HepG2 (cell line): Measurements from ENCODE around the gene CERS6. TPM values are rescaled to one million over a fixed set of nuclear protein-coding genes. Genes with fewer than 3 reads are reported as not detected.

Experiments used
- ATAC-seq: fragments of 200-7000 bp; cut with Tn5 transposase; 3 replicates; pipeline ENCODE4 v1.9.1; 2020; ENCODE audit warnings: mild to moderate bottlenecking, moderate library complexity
- BruUV-seq: library from RNA; stranded (reverse); fragments of 400-500 nt; replicated peaks from 2 replicates; lab custom pipeline; 2021; lab: Mats Ljungman, UMichigan
- CTCF ChIA-PET: fragments of 300-600 bp; formaldehyde crosslinking; extraction: SDS; loops from one replicate; lab custom pipeline; 2021; ENCODE audit warnings: low total read pairs, inconsistent platforms, low intra/inter-chr PET ratio; lab: Yijun Ruan, JAX
- POLR2A ChIA-PET: fragments of 350-600 bp; sonication (Branson Sonifier 250); formaldehyde crosslinking; loops from one replicate; lab custom pipeline; 2020; ENCODE audit warnings: antibody characterized with exemption, inconsistent platforms; lab: Yijun Ruan, JAX
- DNase-seq: peaks from one replicate; pipeline ENCODE4 v3.0.0-alpha.2; 2015; ENCODE audit warnings: low spot score
- FAIRE-seq: peaks from 3 replicates; lab custom pipeline; 2011; peaks lifted over from hg19 to GRCh38; lab: Jason Lieb, UNC
- H2AFZ ChIP-seq: one replicate; pipeline ENCODE4 v1.6.1; 2011; ENCODE audit warnings: low read length, inconsistent platforms
- H3K27ac ChIP-seq: fragments of 300-600 bp; 3 replicates; pipeline ENCODE4 v1.8.0; 2011; ENCODE audit warnings: mixed run types, mild to moderate bottlenecking, mixed read lengths, low read length, inconsistent platforms; ENCODE audit not compliant: insufficient read depth; ENCODE audit errors: extremely low read length
- H3K27me3 ChIP-seq, 2 experiments: fragments of 200-600 bp in 1 of 2; 2 replicates in 1 of 2; 3 replicates in 1 of 2; pipeline versions ENCODE4 v1.6.0 to v1.8.0; 2011; ENCODE audit warnings: low read length in 2 of 2, mild to moderate bottlenecking in 2 of 2, moderate library complexity in 2 of 2, inconsistent platforms in 1 of 2; ENCODE audit not compliant: insufficient read depth in 2 of 2, control insufficient read depth in 1 of 2
- H3K36me3 ChIP-seq, 2 experiments: fragments of 200-600 bp in 1 of 2; replicated peaks in 1 of 2; 2 replicates in 1 of 2; 3 replicates in 1 of 2; pipeline versions ENCODE4 v1.5.1 to v1.8.0; 2011; ENCODE audit warnings: low read length in 2 of 2, inconsistent platforms in 1 of 2; ENCODE audit not compliant: insufficient read depth in 2 of 2, control insufficient read depth in 1 of 2
- H3K4me1 ChIP-seq: 2 replicates; pipeline ENCODE4 v1.5.1; 2012; ENCODE audit warnings: low read length, inconsistent platforms; ENCODE audit not compliant: insufficient read depth
- H3K4me2 ChIP-seq: 2 replicates; pipeline ENCODE4 v1.6.0; 2011; ENCODE audit warnings: low read depth, low read length, inconsistent platforms
- H3K4me3 ChIP-seq, 3 experiments: fragments of 200-600 bp in 1 of 3; sonication (generic), shearing (Covaris generic) in 1 of 3; replicated peaks in 1 of 3; 2 replicates each; pipeline ENCODE4 v1.5.1; 2011 to 2016; ENCODE audit warnings: low read length in 3 of 3, inconsistent platforms in 2 of 3, low read depth in 2 of 3, mild to moderate bottlenecking in 2 of 3, control low read depth in 1 of 3, mixed read lengths in 1 of 3; ENCODE audit not compliant: insufficient read depth in 1 of 3
- H3K79me2 ChIP-seq: one replicate; pipeline ENCODE4 v1.6.1; 2011; ENCODE audit warnings: low read length, inconsistent platforms; ENCODE audit not compliant: insufficient read depth
- H3K9ac ChIP-seq: 2 replicates; pipeline ENCODE4 v1.6.0; 2011; ENCODE audit warnings: mild to moderate bottlenecking, low read depth, low read length, inconsistent platforms; ENCODE audit not compliant: insufficient read depth
- H3K9me3 ChIP-seq: 2 replicates; pipeline ENCODE4 v1.5.1; 2012; ENCODE audit warnings: mild to moderate bottlenecking, low read length
- H4K20me1 ChIP-seq: 2 replicates; pipeline ENCODE4 v1.6.0; 2011; ENCODE audit warnings: inconsistent platforms, mild to moderate bottlenecking, low read length, moderate library complexity; ENCODE audit not compliant: insufficient read depth
- AHR ChIP-seq: IDR thresholded peaks from 2 replicates; pipeline ENCODE4 v1.6.1; 2018; ENCODE audit warnings: missing genetic modification reagents, missing compliant biosample characterization
- ARNT2 ChIP-seq: sonication (generic); formaldehyde crosslinking; IDR thresholded peaks from 2 replicates; pipeline ENCODE4 v1.8.0; 2022; ENCODE audit warnings: mild to moderate bottlenecking, low read depth, missing genetic modification reagents, moderate library complexity
- CBX2 ChIP-seq, 2 experiments: fragments of 200-600 bp in 1 of 2; sonication (generic); formaldehyde crosslinking in 1 of 2; IDR thresholded peaks; 2 replicates each; pipeline versions ENCODE4 v1.7.0 to v1.8.1; 2018 to 2022; ENCODE audit warnings: low read depth in 2 of 2, low read length in 1 of 2, mild to moderate bottlenecking in 1 of 2, missing genetic modification reagents in 1 of 2
- CENPX ChIP-seq: sonication (generic); formaldehyde crosslinking; IDR thresholded peaks from 2 replicates; pipeline ENCODE4 v1.9.0; 2021; ENCODE audit warnings: mild to moderate bottlenecking, missing genetic modification reagents, moderate library complexity
- FOXM1 ChIP-seq: sonication (generic); formaldehyde crosslinking; IDR thresholded peaks from 2 replicates; pipeline ENCODE4 v1.5.0; 2020; ENCODE audit warnings: missing genetic modification reagents
- RBAK ChIP-seq: sonication (generic); formaldehyde crosslinking; IDR thresholded peaks from 2 replicates; pipeline ENCODE4 v1.5.1; 2020; ENCODE audit warnings: mild to moderate bottlenecking, missing genetic modification reagents
- REPIN1 ChIP-seq: sonication (generic); formaldehyde crosslinking; IDR thresholded peaks from 2 replicates; pipeline ENCODE4 v1.8.0; 2022; ENCODE audit warnings: missing genetic modification reagents, low read depth, mild to moderate bottlenecking, borderline replicate concordance
- SCMH1 ChIP-seq: sonication (generic); formaldehyde crosslinking; IDR thresholded peaks from 2 replicates; pipeline ENCODE4 v1.9.0; 2021; ENCODE audit warnings: missing genetic modification reagents, mild to moderate bottlenecking, borderline replicate concordance
- SMC3 ChIP-seq: IDR thresholded peaks from 2 replicates; pipeline ENCODE4 v1.6.1; 2011; ENCODE audit warnings: low read length, improper control_type of control experiment
- ZNF274 ChIP-seq: sonication (generic); formaldehyde crosslinking; IDR thresholded peaks from 2 replicates; pipeline ENCODE4 v1.5.1; 2020; ENCODE audit warnings: mild to moderate bottlenecking, missing genetic modification reagents
- ZNF546 ChIP-seq: sonication (generic); formaldehyde crosslinking; conservative IDR thresholded peaks from 2 replicates; pipeline ENCODE4 v1.8.1; 2023; ENCODE audit warnings: mild to moderate bottlenecking, missing genetic modification reagents
- WGBS: methylation state at CpG from one replicate; pipeline ENCODE4 v1.1.6; 2017; ENCODE audit warnings: low lambda C conversion rate; 5-methylcytosine and 5-hydroxymethylcytosine counted together
- in situ Hi-C: cut with HindIII; loops from 2 replicates; pipeline ENCODE4 v1.10.0; 2017; ENCODE audit warnings: low pct_unique_long_range_greater_than_20kb; ENCODE audit not compliant: extremely low pct_ligation_motif_present
- intact Hi-C: fragments of 100-400 bp; cut with micrococcal nuclease; formaldehyde crosslinking; loops from one replicate; pipeline ENCODE4 v1.10.0; 2022; ENCODE audit not compliant: unreplicated experiment
- polyA plus RNA-seq, 8 experiments: library from polyadenylated mRNA; depleted of rRNA in 3 of 8; stranded (reverse) in 7 of 8; unstranded in 1 of 8; fragments of >200 nt; fragmentation: Illumina TruSeq in 4 of 8; extraction: Trizol in 4 of 8; gene quantifications; 2 replicates each; pipeline versions ENCODE4 v1.2.1 to v1.2.3, GENCODE V29; 2011 to 2016; ENCODE audit warnings: low read depth in 4 of 8, missing spikeins in 1 of 8, mixed read lengths in 1 of 8; ENCODE audit not compliant: insufficient read depth in 1 of 8
- total RNA-seq, 5 experiments: library from RNA; depleted of rRNA; stranded (reverse); fragments of >200 nt; fragmentation: Illumina TruSeq; extraction: Trizol; gene quantifications; 2 replicates each; pipeline ENCODE4 v1.2.3, GENCODE V29; 2016; ENCODE audit warnings: low read depth in 1 of 5
- TF ChIP-seq, protein P1 (sequence below): sonication (generic); formaldehyde crosslinking; IDR thresholded peaks from 2 replicates; pipeline ENCODE4 v1.5.0; 2020; ENCODE audit warnings: missing genetic modification reagents
- TF ChIP-seq, protein P2 (sequence below): sonication (generic); formaldehyde crosslinking; IDR thresholded peaks from 2 replicates; pipeline ENCODE4 v1.5.0; 2020; ENCODE audit warnings: missing genetic modification reagents
- TF ChIP-seq, protein P3 (sequence below): sonication (generic); formaldehyde crosslinking; conservative IDR thresholded peaks from 2 replicates; pipeline ENCODE4 v1.4.0; 2020; ENCODE audit warnings: missing genetic modification reagents
- TF ChIP-seq, protein P4 (sequence below): IDR thresholded peaks from 2 replicates; pipeline ENCODE4 v1.6.1; 2016; ENCODE audit warnings: low read depth, control low read depth
- TF ChIP-seq, protein P5 (sequence below): sonication (generic); formaldehyde crosslinking; IDR thresholded peaks from 2 replicates; pipeline ENCODE4 v1.5.0; 2020; ENCODE audit warnings: missing genetic modification reagents, mild to moderate bottlenecking, borderline replicate concordance

CERS6 gene
- total and polyA plus RNA-seq, 2 of the 13 experiments (the other 11 are each of a cell fraction or from before 2014, with no cell fraction given) = 10.1 to 20.3 TPM

DNA sequence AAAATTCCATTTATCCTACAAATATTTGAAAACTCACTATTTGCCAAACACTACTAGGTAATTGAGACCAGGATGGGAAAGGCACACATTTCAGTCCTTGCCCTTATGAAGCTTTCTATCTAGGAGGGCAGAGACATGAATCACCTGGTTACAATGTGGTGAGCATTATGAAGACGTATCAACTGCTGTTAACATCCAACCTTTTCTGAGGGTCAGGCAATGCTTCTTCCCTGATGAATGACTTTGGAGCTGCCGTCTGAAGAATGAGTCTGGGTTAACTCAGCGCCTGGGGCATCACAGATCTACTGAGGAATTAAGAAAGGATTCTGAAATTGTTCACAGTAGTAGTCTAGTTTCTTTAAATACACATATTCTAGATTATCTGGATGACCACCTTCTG, 284.3 kb downstream of the CERS6 start (continued):
- TF ChIP-seq, protein P1, sequence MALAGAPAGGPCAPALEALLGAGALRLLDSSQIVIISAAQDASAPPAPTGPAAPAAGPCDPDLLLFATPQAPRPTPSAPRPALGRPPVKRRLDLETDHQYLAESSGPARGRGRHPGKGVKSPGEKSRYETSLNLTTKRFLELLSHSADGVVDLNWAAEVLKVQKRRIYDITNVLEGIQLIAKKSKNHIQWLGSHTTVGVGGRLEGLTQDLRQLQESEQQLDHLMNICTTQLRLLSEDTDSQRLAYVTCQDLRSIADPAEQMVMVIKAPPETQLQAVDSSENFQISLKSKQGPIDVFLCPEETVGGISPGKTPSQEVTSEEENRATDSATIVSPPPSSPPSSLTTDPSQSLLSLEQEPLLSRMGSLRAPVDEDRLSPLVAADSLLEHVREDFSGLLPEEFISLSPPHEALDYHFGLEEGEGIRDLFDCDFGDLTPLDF (CRISPR knock-in tag) = no peak
- no peak for TF ChIP-seq SCMH1 (CRISPR knock-in tag)
- TF ChIP-seq SMC3 = no peak
- TF ChIP-seq FOXM1 (CRISPR knock-in tag) = no peak
- no peak for TF ChIP-seq ZNF274 (CRISPR knock-in tag)

DNA sequence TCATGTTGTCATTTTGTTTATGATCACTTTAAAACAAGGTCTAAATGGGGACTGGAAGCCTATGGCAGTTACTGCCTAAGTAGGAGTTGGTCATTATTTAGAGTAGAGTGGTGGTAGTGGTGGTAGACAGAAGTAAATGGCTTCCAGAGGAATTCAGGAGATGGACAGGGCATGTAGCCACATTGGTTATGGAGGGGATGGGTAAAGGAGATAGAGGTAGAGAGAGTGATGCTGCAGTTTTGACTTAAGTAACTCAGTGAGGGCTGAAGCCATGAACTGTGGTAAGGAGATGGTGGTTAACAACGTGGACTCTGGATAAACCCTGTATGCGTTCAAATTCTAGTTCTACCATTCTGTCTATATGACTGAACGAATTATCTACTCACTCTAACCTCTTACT, 284.7 kb downstream of the CERS6 start:
- Histone ChIP-seq H3K27ac (no peak overlapping the region), H3K4me1 (no peaks in the 10 kb centered on the region), H3K27me3 (no peaks in the 10 kb centered on the region), H3K36me3 (no peaks in the 10 kb centered on the region), H3K4me2 (no peak overlapping the region), H2AFZ (no peak overlapping the region), H3K9me3 (no peaks in the 10 kb centered on the region), H4K20me1 (no peaks in the 10 kb centered on the region), H3K4me3 (no peak overlapping the region), H3K9ac (no peak overlapping the region), H3K79me2 (no peaks in the 10 kb centered on the region)
- intact Hi-C loops = no loop called here
- CTCF ChIA-PET = no interaction called here
- no TSS peak for BruUV-seq
- POLR2A ChIA-PET = no interaction called here
- no peak for DNase-seq
- ATAC-seq = no peak
- FAIRE-seq = no peak
- 75% methylated on average over 3 of the region's 3 CpGs for WGBS
- in situ Hi-C loops = no loop called here
- TF ChIP-seq CENPX (CRISPR knock-in tag) (no peak), ARNT2 (no peak), RBAK (no peak), FOXM1 (CRISPR knock-in tag) (no peak), ZNF546 (CRISPR knock-in tag) (no peak), REPIN1 (CRISPR knock-in tag) (no peak), AHR (CRISPR knock-in tag) (no peak), CBX2 (IDR thresholded peaks at IDR 0.05; ENCODE audit: low read depth, low read length) (no peak), CBX2 (CRISPR knock-in tag; IDR thresholded peaks at IDR 0.05; ENCODE audit: low read depth) (no peak)
- TF ChIP-seq, protein P2, sequence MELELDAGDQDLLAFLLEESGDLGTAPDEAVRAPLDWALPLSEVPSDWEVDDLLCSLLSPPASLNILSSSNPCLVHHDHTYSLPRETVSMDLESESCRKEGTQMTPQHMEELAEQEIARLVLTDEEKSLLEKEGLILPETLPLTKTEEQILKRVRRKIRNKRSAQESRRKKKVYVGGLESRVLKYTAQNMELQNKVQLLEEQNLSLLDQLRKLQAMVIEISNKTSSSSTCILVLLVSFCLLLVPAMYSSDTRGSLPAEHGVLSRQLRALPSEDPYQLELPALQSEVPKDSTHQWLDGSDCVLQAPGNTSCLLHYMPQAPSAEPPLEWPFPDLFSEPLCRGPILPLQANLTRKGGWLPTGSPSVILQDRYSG (CRISPR knock-in tag) = no peak
- TF ChIP-seq, protein P3, sequence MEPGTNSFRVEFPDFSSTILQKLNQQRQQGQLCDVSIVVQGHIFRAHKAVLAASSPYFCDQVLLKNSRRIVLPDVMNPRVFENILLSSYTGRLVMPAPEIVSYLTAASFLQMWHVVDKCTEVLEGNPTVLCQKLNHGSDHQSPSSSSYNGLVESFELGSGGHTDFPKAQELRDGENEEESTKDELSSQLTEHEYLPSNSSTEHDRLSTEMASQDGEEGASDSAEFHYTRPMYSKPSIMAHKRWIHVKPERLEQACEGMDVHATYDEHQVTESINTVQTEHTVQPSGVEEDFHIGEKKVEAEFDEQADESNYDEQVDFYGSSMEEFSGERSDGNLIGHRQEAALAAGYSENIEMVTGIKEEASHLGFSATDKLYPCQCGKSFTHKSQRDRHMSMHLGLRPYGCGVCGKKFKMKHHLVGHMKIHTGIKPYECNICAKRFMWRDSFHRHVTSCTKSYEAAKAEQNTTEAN (CRISPR knock-in tag) = no peak
- TF ChIP-seq, protein P4, sequence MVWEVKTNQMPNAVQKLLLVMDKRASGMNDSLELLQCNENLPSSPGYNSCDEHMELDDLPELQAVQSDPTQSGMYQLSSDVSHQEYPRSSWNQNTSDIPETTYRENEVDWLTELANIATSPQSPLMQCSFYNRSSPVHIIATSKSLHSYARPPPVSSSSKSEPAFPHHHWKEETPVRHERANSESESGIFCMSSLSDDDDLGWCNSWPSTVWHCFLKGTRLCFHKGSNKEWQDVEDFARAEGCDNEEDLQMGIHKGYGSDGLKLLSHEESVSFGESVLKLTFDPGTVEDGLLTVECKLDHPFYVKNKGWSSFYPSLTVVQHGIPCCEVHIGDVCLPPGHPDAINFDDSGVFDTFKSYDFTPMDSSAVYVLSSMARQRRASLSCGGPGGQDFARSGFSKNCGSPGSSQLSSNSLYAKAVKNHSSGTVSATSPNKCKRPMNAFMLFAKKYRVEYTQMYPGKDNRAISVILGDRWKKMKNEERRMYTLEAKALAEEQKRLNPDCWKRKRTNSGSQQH (CRISPR knock-in tag) = no peak
- TF ChIP-seq, protein P5, sequence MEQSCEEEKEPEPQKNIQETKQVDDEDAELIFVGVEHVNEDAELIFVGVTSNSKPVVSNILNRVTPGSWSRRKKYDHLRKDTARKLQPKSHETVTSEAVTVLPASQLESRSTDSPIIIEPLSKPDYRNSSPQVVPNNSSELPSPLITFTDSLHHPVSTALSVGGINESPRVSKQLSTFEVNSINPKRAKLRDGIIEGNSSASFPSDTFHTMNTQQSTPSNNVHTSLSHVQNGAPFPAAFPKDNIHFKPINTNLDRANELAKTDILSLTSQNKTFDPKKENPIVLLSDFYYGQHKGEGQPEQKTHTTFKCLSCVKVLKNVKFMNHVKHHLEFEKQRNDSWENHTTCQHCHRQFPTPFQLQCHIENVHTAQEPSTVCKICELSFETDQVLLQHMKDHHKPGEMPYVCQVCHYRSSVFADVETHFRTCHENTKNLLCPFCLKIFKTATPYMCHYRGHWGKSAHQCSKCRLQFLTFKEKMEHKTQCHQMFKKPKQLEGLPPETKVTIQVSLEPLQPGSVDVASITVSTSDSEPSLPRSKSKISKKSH (CRISPR knock-in tag) = no peak
